HTR-8/SVneo (cell line): Measurements from ENCODE around the gene NME1.

Experiments used
- DNase-seq: peaks from one replicate; pipeline ENCODE4 v3.0.0; 2011; ENCODE audit warnings: low spot score, mixed read lengths; ENCODE audit not compliant: insufficient read length
- FAIRE-seq: peaks from 2 replicates; lab custom pipeline; 2011; peaks lifted over from hg19 to GRCh38; lab: Jason Lieb, UNC

Gene NME1

DNA sequence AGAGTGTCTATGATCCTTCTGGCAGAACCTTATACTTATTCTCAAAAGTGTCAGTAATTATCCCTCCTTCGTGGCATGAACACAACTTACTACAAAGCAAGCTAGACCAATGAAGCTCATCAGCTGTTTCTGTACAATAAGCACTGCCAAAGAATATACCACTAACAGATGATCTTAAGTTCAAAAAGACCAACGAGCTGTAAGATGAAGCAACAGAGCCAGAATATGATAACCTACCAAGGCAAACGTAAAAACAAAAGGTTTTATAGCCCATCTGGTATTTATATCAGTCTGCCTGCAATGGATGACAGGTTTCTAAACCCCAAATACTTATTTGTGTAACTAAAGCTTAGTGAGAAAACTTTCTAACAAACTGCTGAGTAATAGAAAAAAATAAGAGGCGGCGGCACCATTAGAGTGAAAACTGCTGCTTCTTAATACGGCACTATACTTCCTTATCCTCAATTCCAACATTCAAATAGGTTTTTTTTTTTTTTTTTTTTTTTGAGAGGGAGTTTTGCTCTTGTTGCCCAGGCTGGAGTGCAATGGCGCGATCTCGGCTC is 35.0 kb downstream of the NME1 start:
- FAIRE-seq (no peak), DNase-seq (no peak)

DNA sequence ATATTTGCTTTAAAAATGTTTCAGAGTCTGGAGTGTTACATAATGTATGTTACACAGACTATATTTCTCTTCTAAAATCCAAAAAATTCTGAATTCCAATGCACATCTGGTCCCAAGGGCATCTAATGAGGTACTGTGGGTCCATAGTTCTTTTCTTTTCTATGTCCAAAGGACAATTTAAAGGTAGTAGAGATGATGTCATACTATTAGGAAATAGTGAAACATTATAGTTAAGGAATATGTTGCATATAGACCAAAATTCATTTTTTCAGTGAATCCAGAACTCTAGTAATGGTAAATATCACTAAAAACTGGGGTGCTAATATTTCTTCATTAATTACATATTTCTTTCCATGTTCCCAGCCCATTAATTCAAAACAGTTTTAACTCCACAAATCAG is 35.8 kb downstream of the NME1 start:
- FAIRE-seq (no peak), DNase-seq (no peak)

DNA sequence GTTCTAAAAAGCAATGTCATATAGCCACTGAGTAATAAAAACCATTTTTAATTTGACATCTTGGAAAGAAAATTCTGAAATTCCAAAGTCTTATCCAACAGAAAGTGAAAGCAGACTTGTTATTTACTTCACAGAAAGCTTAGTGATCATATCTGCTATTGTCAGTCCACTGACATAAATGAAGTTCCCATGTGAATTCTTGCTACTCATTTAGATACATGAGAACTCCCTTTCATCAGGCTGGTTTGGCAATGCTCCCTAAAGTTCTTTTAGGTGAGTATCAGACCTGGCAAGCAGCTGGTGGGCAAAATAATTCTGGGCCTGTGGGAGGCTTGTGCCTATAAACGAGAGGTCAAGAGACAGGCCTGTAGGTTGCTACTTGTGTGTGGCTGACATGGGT is 36.3 kb downstream of the NME1 start:
- no peak for DNase-seq
- FAIRE-seq, result no peak

DNA sequence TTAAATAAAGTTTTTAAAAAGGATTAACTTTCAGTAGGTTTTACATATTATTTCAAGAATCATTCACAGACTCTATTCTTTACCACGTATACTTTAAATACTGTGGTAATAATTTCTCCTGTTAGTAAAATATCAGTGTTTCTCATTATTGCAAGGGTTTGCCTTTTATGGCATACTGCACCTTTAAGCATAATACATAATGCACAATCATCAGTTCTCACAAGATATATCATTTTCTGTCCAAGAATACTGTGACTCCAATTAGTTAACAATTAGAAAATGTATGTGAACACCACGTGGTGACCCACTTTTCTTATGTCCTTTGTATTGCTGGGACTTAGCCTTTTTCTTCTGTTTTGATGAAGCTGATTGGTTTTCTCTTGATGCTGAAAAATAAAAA is 38.5 kb downstream of the NME1 start:
- no peak for FAIRE-seq

DNA sequence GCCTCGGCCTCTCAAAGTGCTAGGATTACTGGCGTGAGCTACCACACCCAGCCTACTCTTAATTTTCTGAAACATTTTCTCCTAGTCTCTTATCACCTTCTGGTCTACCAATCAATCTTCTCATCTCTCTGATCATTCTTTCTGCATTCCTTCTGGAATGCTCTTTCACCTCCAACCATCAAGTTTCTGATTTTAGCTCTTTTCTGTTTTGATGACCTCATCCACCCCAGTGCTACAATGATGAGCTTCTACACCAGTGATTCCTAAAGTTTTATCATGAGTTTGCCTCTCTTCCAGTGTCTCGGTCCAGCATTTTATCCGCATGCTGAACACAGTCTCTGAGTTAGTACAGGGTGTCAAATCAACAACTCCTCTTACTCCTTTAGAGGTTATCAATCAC is 44.4 kb downstream of the NME1 start:
- DNase-seq (no peak), FAIRE-seq (no peak)

More for the DNA sequence above, 38.5 kb downstream of the NME1 start:
- DNase-seq, result no peak

DNA sequence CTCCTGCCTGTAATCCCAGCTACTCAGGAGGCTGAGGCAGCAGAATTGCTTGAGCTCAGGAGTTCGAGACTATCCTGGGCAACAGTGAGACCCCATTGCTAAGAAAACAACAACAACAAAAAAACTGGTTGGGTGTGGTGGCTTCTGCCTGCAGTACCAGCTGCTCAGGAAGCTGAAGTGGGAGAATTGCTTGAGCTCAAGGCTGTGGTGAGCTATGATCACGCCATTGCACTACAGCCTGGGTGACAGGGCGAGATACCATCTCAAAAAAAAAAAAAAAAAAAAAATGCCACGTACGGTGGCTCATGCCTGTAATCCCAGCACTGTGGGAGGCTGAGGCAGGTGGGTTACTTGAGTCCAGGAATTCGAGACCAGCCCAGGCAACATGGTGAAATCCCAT is 46.9 kb downstream of the NME1 start:
- no peak for DNase-seq
- FAIRE-seq, result no peak

DNA sequence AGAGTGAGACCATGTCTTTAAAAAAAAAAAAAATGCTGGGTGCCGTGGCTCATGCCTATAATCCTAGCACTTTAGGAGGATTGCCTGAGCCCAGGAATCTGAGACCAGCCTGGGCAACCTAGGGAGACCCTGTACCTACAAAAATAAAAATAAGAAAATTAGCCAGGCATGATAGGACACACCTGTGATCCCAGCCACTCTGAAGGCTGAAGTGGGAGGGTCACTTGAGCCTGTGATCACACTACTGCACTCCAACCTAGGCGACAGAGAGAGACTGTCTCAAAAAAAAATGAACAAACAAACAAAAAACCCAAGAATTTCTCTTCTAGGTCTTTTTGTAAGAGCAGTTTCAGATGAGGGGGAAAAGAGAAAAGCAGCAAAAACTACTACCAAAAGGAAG is 47.5 kb downstream of the NME1 start:
- DNase-seq (no peak), FAIRE-seq (no peak)

DNA sequence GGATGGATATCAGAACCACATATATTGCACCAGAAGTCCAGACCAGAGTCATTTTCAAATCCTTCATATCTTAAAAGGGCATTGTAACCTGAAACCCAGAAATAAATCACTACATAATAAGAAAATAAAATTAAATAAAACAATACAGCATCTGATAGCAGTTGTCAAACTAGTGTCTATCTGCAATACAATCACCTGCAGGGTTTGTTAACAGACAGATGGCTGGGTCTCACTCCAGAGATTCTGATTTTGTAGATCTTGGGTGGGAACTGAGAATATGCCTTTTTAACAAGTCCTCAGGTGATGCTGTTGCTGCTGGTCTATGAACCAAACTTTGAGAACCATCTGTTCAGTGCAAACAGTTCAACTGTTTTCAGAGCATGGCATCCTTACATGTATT is 50.5 kb downstream of the NME1 start:
- no peak for DNase-seq
- FAIRE-seq, result no peak
